ENCODE data around the gene ZNF486.
"Not testable (repeated sequence)": the region's sequence is repeated elsewhere in the genome, so short reads cannot be mapped to it uniquely, and the experiment has no call there.

The ZNF486 gene

DNA sequence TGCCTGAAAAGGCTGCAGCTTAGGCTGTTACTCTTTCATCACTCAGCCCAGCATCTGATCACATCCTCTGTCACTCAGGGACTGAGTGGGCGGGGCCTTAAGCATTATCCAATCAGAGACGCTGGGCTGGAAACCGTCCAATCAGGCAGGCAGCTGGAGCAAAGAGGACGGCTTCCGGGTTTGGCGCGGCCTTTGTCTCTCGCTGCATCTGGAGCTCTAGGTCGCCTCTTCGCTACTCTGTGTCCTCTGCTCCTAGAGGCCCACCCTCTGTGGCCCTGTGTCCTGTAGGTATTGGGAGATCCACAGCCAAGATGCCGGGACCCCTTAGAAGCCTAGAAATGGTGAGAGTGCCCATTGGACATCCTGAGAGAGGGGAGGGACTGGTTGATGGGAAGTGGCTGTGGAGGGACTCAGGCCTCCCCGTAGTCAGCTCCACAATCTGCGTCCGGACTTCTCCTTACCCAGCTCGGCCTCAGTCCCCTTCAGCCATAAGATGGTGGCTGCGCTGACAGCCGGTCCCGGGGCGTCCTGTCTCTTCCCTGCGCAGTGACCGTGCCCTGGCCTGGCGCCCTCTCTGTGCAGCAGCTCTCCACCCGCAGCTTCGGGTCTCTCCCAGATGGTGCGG lies at the start of gene ZNF486:
TSS of gene ZNF486 (plus strand) at position 195 of the 625 bp plus-strand sequence. CDS start at position 312, 117 bp downstream.
- peak; percentile 46 to 97 (median 91) for DNase-seq

DNA sequence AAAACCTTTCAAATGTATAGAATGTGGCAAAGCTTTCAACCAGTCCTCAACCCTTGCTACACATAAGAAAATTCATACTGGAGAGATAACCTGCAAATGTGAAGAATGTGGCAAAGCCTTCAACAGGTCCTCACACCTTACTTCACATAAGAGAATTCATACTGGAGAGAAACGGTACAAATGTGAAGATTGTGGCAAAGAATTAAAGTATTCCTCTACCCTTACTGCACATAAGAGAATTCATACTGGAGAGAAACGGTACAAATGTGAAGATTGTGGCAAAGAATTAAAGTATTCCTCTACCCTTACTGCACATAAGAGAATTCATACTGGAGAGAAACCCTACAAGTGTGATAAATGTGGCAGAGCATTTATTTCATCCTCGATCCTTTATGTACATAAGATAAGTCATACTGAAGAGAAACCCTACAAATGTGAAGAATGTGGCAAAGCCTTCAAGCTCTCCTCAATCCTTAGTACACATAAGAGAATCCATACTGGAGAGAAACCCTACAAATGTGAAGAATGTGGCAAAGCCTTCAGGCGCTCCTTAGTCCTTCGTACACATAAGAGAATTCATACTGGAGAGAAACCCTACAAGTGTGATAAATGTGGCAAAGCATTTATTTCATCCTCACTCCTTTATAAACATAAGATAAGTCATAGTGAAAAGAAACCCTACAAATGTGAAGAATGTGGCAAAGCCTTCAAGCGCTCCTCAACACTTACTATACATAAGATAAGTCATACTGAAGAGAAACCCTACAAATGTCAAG lies 48.8 kb upstream of the ZNF486 start:
- DNase-seq = not testable (repeated sequence)

DNA sequence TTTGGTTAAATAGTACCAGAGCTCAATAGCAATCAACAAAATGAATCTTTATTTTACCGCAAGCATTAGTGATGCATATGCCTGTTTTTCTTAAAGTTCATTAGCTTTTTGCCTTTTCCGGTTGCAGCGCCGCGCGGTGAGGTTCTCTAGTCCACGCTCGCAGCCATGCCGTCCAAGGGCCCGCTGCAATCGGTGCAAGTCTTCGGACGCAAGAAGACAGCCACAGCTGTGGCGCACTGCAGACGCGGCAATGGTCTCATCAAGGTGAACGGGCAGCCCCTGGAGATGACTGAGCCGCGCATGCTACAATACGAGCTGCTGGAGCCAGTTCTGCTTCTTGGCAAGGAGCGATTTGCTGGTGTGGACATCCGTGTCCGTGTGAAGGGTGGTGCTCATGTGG lies 42.1 kb upstream of the ZNF486 start:
- no peak for DNase-seq

DNA sequence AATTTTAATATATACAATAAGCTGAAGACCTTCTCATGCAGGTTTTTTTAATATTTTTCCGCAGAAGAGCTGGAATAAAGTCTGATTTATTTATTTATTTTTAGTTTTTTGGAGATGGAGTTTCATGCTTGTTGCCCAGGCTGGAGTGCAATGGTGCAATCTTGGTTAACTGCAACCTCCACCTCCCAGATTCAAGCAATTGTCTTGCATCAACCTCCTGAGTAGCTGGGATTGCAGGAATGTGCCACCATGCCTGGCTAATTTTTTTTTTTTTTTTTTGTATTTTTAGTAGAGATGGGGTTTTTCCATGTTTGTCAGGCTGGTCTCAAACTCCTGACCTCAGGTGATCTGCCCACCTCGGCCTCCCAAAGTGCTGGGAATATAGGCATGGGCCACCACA lies 34.1 kb upstream of the ZNF486 start:
- not testable (repeated sequence) for DNase-seq

DNA sequence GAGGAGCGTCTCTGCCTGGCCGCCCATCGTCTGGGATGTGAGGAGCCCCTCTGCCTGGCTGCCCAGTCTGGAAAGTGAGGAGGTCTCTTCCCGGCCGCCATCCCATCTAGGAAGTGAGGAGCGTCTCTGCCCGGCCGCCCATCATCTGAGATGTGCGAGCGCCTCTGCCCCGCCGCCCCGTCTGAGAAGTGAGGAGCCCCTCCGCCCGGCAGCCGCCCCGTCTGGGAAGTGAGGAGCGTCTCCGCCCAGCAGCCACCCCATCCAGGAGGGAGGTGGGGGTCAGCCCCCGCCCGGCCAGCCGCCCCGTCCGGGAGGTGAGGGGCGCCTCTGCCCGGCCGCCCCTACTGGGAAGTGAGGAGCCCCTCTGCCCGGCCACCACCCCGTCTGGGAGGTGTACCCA lies 29.3 kb upstream of the ZNF486 start:
- not testable (repeated sequence) for DNase-seq

DNA sequence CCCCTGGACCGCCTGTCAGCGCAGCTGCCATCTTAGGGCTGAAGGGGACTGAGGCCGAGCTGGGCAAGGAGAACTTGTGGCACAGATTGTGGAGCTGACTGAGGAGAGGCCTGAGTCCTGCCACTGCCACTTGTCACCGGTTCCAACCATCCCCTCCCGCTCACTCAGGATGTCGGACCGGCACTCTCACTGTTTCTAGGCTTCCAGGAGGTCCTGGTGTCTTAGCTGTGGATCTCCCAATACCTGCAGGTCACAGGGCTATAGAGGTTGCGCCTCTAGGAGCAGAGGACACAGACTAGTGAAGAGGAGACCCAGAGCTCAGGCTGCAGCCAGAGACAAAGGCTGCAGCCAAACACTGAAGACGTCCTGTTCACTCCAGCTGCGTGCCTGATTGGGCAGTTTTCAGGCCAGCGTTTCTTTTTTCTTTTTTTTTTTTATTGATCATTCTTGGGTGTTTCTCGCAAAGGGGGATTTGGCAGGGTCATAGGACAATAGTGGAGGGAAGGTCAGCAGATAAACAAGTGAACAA lies 15.3 kb upstream of the ZNF486 start:
- no peak for DNase-seq

DNA sequence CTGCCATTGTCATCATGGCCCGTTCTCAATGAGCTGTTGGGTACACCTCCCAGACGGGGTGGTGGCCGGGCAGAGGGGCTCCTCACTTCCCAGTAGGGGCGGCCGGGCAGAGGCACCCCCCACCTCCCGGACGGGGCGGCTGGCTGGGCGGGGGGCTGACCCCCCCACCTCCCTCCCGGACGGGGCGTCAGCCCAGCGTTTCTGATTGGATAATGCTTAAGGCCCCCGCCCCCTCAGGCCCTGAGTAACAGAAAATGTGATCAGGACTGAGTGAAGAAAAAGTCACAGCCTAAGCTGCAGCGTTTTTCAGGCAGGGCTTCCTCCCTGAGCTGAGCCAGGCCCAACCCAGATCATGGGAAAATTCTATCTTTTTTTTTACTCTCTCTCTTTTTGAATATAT lies 14.5 kb upstream of the ZNF486 start:
- DNase-seq = not testable (repeated sequence)

DNA sequence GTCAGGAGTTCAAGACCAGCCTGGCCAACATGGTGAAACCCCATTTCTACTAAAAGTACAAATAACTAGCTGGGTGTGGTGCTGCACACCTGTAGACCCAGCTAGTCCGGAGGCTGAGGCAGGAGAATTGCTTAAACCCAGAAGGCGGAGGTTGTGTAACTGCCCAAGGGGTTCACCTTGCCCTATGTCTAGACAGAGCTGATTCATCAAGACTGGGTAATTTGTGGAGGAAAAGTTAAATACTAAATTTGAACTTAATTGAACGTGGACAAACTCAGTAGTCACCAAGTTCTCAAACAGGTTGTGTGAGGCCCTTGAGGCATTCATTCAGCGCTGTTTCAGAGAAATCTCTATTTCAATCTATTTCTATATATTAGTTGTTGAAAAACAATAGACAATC lies 13.7 kb upstream of the ZNF486 start:
- DNase-seq = no peak

DNA sequence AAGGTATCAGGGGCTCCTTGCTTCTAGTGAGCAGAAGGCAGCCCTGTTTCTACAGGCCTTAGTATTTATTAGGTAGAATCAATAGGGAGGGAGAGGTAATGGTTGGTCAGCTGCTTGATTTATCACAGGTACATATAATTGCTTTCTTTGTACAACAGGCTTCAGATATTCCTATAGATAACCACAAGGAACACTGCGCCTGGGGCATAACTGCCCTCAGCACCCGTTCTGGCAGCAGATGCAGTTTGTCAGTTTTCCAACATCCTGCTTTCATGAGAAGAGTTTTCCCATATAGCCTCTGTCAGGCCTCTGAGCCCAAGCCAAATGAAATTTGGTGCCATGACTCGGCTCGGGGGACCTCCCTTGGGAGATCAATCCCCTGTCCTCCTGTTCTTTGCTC lies 12.4 kb upstream of the ZNF486 start:
- no peak for DNase-seq

DNA sequence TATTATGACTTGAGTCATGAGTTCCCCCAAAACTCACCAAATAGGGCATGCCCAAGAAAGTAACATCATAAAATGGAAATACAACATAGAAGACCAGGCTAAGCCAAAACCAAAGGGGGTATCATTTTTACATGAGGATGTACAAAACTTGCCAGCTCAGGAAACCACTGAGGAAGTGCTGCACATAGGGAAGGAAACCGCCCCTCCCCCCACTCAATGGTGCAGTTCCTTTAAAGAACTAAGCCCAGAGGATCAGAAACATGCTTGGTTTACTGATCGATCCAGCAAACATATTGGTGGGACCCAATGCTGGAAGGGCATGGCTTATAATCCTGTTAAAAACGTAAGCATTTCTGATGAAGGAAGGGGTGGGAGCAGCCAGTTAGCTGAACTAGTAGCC lies 4.2 kb upstream of the ZNF486 start:
- DNase-seq = no peak

DNA sequence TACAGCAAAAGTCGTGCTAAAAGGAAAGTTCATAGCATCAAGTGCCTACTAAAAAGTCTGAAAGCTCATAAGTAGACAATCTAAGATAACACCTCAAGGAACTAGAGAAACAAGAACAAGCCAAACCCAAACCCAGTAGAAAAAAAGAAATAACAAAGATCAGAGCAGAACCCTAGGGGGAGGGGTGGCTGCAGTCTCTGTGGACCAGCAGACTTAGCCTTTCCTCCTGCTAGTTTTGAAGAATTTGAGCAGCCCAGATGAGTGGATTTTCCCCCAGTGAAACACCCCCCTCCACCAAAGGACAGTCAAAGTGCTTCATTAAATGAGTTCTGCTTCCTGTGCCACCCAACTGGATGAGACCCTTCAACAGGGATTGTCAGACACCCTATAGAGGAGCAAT lies 2.6 kb upstream of the ZNF486 start:
- no peak for DNase-seq

DNA sequence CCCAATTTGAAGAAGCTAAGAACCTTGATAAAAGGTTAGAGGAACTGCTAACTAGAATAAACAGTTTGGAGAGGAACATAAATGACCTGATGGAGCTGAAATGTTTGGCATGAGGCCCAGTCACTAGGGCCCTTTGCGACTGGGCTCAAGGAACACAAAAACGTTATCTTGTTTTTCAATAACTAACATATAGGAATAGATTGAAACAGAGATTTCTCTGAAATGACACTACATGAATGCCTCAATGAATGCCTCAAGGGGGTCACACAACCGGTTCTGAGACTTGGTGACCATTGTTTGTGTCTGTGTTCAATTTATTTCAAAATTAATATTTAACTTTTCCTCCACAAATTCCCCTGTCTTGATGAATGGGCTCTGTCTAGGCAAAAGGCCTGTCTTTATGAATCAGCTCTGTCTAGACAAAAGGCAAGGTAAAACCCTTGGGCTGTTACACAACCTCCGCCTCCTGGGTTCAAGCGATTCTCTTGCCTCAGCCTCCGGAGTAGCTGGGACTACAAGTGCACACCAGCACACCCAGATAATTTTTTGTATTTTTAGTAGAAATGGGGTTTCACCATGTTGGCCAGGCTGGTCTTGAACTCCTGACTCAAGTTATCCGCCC lies 932 bp upstream of the ZNF486 start:
- DNase-seq = no peak

DNA sequence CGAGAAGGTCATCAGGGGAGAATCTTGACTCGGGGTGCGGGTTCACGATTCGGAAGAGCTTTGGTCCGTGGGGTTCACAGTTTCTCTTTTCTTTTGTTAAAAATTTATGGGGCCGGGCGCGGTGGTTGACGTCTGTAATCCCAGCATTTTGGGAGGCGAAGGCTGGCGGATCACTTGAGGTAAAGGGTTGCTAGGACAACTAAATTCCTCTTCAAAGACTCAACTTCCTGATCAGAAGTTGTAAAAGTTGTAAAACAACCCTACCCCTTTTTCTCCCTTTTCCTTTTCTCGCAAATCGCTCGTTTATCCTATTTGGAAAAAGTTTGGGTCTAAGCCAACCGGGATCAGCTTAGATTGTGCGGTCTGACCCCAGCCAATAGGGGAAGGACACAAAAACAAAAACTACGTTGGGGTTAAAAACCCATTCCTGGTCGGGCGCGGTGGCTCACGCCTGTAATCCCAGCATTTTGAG lies 673 bp downstream of the ZNF486 start:
- DNase-seq = no peak

DNA sequence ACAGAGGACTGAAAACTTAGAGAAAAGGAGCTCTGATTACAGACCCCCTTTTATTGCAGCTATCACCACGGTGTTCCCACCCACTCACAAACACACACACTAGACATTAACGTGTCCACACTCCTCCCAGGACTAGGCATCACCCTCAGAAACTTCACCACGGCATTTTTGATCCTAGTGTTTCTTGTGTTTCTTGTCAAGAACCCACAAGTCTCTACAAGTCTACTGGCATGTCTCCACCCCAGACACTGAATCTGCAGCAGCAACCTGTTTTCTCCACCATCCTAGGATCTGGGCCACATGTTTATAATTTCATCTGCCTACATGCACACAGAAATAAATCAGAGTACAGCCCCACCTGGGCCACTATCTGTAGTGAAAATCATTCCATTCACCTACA lies 4.3 kb downstream of the ZNF486 start:
- no peak for DNase-seq

DNA sequence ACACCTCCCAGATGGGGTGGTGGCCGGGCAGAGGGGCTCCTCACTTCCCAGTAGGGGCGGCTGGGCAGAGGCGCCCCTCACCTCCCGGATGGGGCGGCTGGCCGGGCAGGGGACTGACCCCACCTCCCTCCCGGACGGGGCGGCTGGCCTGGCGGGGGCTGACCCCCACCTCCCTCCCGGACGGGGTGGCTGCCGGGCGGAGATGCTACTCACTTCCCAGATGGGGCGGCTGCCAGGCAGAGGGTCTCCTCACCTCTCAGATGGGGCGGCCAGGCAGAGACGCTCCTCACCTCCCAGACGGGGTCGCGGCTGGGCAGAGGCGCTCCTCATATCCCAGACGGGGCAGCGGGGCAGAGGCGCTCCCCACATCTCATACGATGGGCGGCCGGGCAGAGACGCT lies 8.8 kb downstream of the ZNF486 start:
- DNase-seq = not testable (repeated sequence)

DNA sequence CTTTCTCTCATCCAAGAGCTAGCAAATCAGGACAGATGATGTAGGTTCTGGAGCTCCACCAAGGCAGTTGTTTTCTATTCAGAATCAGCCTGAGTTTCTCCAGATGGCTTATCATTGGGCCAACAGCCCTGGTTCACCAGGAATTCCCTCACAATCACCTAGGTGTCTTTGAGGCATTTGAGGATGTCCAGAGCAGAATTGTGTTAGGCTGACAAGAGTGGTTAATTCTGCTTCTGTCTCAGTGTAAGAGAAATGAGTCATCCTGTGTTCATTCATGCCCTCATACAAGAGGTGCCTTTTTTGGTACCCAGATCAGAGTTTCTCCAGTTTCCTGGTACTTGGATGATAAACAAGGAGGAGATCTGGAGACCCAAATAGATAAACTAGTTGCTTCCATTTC lies 12.9 kb downstream of the ZNF486 start:
- not testable (repeated sequence) for DNase-seq

DNA sequence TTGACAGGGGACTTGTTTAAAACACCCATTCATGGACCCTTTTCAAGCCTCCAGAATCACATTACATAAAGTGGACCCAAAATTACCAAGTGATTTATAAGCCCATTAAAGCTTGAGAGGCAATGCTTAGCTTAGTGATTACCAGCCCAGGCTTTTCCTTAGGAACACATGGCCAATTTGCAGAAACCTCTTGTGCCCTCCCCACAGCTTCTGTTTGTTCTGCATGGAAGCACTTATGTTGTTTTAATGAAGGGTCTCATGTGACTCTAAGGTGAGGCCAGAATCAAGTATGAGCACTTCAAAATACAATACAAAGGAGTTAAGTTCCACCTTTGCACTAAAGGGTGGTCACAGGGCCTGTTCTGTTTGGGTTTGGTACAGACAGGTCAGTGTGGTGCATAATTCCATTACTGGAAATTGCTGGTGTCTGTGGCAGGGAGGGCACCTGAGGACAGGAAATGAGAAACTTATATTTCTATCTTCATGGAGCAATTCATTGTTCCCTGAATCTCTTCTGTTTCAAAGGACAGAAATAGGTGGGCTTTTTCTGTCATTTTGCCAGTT lies 15.3 kb downstream of the ZNF486 start:
- DNase-seq = no peak

DNA sequence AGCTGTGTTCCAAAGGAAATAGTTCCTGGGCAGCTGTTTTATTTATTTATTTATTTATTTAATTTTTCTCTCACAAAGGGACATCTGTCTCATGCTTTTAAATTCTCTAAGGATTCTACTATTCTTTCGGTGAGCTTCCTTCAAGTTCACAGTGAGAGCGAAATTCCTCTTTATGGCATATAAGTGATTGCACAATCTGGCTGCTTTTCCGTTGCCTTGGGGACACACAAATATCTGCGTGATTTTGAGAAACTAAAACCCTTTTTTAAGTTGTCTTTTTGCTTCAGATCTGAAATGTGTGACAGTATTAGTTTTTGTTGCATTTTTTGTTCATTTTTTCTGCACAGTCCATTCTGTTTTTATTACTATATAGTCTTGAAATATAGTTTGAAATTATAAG lies 19.2 kb downstream of the ZNF486 start:
- no peak for DNase-seq

DNA sequence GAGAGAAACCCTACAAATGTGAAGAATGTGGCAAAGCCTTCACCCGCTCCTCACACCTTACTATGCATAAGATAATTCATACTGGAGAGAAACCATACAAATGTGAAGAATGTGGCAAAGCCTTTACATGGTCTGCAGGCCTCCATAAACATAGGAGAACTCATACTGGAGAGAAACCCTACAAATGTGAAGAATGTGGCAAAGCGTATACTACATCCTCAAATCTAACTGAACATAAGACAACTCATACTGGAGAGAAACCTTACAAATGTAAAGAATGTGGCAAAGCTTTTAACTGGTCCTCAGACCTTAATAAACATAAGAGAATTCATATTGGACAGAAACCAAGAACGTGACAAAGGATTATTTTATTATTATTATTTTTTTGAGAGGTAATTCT lies 30.7 kb downstream of the ZNF486 start:
- DNase-seq = no peak

DNA sequence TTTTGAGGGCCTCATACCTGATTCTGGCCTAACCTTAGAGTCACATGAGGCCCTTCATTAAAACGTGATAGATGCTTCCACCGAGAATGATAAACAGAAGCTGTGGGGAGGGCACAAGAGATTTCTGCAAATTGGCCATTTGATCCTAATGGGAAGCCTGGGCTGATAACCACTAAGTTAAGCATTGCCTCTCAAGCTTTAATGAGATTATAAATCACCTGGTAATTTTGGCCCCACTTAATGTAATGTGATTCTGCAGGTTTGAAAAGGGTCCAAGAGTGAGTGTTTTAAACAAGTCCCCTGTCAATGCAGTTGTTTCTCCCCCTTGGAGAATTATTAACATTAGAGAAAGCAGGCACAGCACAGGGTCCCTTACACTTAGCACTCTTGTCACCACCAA lies 42.0 kb downstream of the ZNF486 start:
- no peak for DNase-seq

DNA sequence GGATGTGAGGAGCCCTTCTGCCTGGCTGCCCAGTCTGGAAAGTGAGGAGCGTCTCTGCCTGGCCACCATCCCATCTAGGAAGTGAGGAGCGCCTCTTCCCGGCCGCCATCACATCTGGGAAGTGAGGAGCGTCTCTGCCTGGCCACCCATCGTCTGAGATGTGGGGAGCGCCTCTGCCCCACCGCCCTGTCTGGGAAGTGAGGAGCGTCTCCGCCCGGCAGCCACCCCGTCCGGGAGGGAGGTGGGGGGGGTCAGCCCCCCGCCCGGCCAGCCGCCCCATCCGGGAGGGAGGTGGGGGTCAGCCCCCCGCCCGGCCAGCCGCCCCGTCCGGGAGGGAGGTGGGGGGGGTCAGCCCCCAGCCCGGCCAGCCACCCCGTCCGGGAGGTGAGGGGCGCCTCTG lies 47.4 kb downstream of the ZNF486 start:
- not testable (repeated sequence) for DNase-seq

DNA sequence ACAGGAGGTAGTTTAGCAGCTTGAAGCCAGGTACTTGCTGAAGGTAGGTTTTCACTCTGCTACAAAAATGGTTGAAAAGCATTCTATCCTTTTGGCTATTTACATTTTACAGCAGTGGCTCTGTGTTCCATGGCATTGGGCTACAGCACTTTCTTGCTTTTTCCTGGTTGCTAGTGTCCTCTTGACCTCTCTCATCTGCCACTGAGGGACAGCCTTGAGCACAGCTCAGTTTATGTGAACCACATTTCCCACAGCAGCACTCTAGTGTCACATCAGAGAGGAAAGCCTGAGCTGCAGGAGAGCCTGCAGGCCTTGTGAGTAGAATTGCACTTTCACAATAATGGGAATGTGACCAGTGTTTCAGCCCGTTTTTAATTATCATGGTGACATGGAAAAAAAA lies 54.6 kb downstream of the ZNF486 start:
- not testable (repeated sequence) for DNase-seq

Data from anterior cingulate cortex (tissue), 58 donors.